ENCODE data around the gene PIEZO1. TPM values are rescaled to one million over a fixed set of nuclear protein-coding genes. Genes with fewer than 3 reads are reported as not detected.

The PIEZO1 gene
- total and polyA plus RNA-seq, 8 donors, result 75.3 to 193 (median 103) TPM

GRCh38 chr16:88720396-88720970 is 64.5 kb downstream of the PIEZO1 start:
- ATAC-seq, result no peak
- DNase-seq, result no peak

DNA sequence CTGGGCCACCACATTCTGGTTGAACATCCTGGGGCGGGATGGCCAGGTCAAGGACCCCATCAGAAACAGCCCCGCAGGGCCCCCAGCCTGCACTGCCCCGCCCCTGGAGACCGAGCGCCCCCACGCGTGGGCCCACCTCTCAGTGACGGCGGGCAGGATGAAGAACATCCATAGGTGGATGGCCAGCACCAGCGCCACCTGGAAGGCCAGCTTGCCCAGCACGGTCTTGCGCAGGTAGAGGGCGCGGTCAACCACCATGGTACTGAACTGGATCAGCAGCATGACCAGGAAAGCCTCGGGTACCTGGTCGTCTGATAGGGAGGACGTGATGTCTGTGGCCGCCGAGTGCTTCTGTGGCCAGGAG is 65.1 kb downstream of the PIEZO1 start:
- Histone ChIP-seq H3K27me3 (no peaks in the 10 kb centered on the region), H3K27ac (no peak overlapping the region), H3K9me3 (no peaks in the 10 kb centered on the region), H3K4me1 (no peaks in the 10 kb centered on the region), H3K36me3 (peaks cover 0 to 100% of the 10 kb centered on the region in 2 donors), H3K4me3 (no peak overlapping the region)
- no peak for ATAC-seq
- TF ChIP-seq, protein P1, sequence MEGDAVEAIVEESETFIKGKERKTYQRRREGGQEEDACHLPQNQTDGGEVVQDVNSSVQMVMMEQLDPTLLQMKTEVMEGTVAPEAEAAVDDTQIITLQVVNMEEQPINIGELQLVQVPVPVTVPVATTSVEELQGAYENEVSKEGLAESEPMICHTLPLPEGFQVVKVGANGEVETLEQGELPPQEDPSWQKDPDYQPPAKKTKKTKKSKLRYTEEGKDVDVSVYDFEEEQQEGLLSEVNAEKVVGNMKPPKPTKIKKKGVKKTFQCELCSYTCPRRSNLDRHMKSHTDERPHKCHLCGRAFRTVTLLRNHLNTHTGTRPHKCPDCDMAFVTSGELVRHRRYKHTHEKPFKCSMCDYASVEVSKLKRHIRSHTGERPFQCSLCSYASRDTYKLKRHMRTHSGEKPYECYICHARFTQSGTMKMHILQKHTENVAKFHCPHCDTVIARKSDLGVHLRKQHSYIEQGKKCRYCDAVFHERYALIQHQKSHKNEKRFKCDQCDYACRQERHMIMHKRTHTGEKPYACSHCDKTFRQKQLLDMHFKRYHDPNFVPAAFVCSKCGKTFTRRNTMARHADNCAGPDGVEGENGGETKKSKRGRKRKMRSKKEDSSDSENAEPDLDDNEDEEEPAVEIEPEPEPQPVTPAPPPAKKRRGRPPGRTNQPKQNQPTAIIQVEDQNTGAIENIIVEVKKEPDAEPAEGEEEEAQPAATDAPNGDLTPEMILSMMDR (IDR thresholded peaks at IDR 0.05), result no peak
- intact Hi-C loops (cut with DNase I), result no loop called here
- DNase-seq, result no peak

More at GRCh38 chr16:88720396-88720970, 64.5 kb downstream of the PIEZO1 start:
- TF ChIP-seq, protein P1 (IDR thresholded peaks at IDR 0.05), result no peak
- Histone ChIP-seq H3K36me3 (peaks cover 0 to 100% of the 10 kb centered on the region in 2 donors), H3K27me3 (no peaks in the 10 kb centered on the region), H3K9me3 (no peaks in the 10 kb centered on the region), H3K4me3 (no peak overlapping the region), H3K4me1 (no peaks in the 10 kb centered on the region), H3K27ac (no peak overlapping the region)
- intact Hi-C loops (cut with DNase I), result no loop called here

DNA sequence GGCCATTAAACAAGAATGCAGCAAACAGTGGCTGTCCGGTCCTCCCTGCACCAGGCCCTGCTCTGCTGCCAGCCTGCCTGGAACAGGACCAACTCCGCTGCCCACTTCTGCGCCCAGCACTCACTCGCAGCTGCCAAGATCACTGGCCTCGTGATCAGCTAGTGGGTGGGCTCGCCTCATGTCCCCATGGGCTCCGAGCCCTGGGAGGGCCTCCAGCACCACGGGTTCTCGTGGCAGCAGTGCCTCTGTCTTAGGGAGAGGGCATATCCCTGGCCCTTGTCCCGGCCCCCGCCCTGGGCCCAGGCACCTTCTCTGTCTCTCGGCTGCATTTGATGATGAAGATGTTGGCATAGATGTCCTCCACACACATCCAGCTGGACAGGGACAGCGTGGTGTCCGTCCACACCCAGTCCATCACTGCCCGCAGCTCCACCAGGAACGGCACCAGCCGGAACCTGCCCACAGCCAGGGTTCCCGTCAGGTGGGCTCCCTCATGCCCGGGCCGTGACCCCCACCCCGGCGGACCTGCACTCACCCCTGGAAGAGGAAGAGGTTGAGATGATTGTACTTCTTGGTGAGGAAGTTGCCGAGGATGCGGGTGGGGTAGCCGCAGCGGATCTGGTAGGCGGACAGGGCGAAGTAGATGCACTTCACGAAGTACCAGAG is 65.6 kb downstream of the PIEZO1 start:
- intact Hi-C loops (cut with DNase I), result no loop called here
- no peak for DNase-seq
- Histone ChIP-seq H3K27ac (no peak overlapping the region), H3K36me3 (peaks cover 0 to 100% of the 10 kb centered on the region in 2 donors), H3K4me1 (no peaks in the 10 kb centered on the region), H3K27me3 (no peaks in the 10 kb centered on the region), H3K9me3 (no peaks in the 10 kb centered on the region), H3K4me3 (no peak overlapping the region)
- ATAC-seq, result no peak
- TF ChIP-seq, protein P1 (IDR thresholded peaks at IDR 0.05), result no peak

- Histone ChIP-seq H3K9me3 (no peaks in the 10 kb centered on the region), H3K27ac (no peak overlapping the region), H3K27me3 (no peaks in the 10 kb centered on the region), H3K36me3 (peaks cover 0 to 100% of the 10 kb centered on the region in 2 donors), H3K4me3 (no peak overlapping the region), H3K4me1 (no peaks in the 10 kb centered on the region)
- no peak for ATAC-seq
- TF ChIP-seq, protein P1 (IDR thresholded peaks at IDR 0.05), result no peak
- intact Hi-C loops (cut with DNase I), result no loop called here
- no peak for DNase-seq
Measured at GRCh38 chr16:88718178-88718577, 66.8 kb downstream of the PIEZO1 start.

GRCh38 chr16:88716601-88717001 is 68.4 kb downstream of the PIEZO1 start:
- no peak overlapping the region for H3K27ac ChIP-seq
- intact Hi-C loops (cut with DNase I), result no loop called here
- H3K4me3 ChIP-seq, result no peak overlapping the region
- DNase-seq (no peak), ATAC-seq (no peak)
- H3K27me3 ChIP-seq, result no peaks in the 10 kb centered on the region
- no peaks in the 10 kb centered on the region for H3K9me3 ChIP-seq
- no peaks in the 10 kb centered on the region for H3K4me1 ChIP-seq
- H3K36me3 ChIP-seq, result peaks cover 0 to 85% of the 10 kb centered on the region in 2 donors
- TF ChIP-seq, protein P1 (IDR thresholded peaks at IDR 0.05), result no peak

Measured in left lung (tissue), 10 donors.